Muscle layer of duodenum (tissue), 2 donors: ENCODE measurements around the gene TESMIN.

Source experiments
- H3K27ac ChIP-seq: one replicate; pipeline ENCODE4 v1.7.0; 2013; ENCODE audit warnings: mild to moderate bottlenecking, low read length
- H3K27me3 ChIP-seq: one replicate; pipeline ENCODE4 v1.7.0; 2013; ENCODE audit warnings: low read depth, mild to moderate bottlenecking, control low read depth, low read length
- H3K36me3 ChIP-seq, 2 donors: one replicate each; pipeline ENCODE4 v1.7.0; 2013; ENCODE audit warnings: low read length in 2 of 2, control low read depth in 1 of 2, mild to moderate bottlenecking in 1 of 2; ENCODE audit not compliant: insufficient read depth in 2 of 2, control insufficient read depth in 1 of 2
- H3K4me1 ChIP-seq, 2 donors: one replicate each; pipeline ENCODE4 v1.7.0; 2013; ENCODE audit warnings: low read length in 2 of 2, mild to moderate bottlenecking in 2 of 2, control low read depth in 1 of 2, moderate library complexity in 1 of 2; ENCODE audit not compliant: insufficient read depth in 2 of 2, control insufficient read depth in 1 of 2
- H3K4me3 ChIP-seq, 2 donors: one replicate each; pipeline ENCODE4 v1.7.0; 2013; ENCODE audit warnings: low read length in 2 of 2, low read depth in 1 of 2, mild to moderate bottlenecking in 1 of 2
- H3K9me3 ChIP-seq, 2 donors: one replicate each; pipeline ENCODE4 v1.7.0; 2013; ENCODE audit warnings: low read length in 2 of 2, control low read depth in 1 of 2, mild to moderate bottlenecking in 1 of 2; ENCODE audit not compliant: control insufficient read depth in 1 of 2
- donor health status: healthy.

Gene TESMIN

GRCh38 chr11:68678031-68678441 lies 73.3 kb downstream of the TESMIN start:
- H3K27ac ChIP-seq: no peak overlapping the region
- H3K4me1 ChIP-seq: no peaks in the 10 kb centered on the region
- H3K36me3 ChIP-seq: no peaks in the 10 kb centered on the region
- peaks cover under 1% of the 10 kb centered on the region for H3K27me3 ChIP-seq
- no peak overlapping the region for H3K4me3 ChIP-seq
- H3K9me3 ChIP-seq: peaks cover 3 to 5% of the 10 kb centered on the region in 2 donors

GRCh38 chr11:68677432-68677831 lies 73.9 kb downstream of the TESMIN start:
- Histone ChIP-seq H3K4me1 (no peaks in the 10 kb centered on the region), H3K27ac (no peak overlapping the region), H3K36me3 (no peaks in the 10 kb centered on the region), H3K27me3 (no peaks in the 10 kb centered on the region), H3K4me3 (no peak overlapping the region), H3K9me3 (peaks cover 3 to 5% of the 10 kb centered on the region in 2 donors)

GRCh38 chr11:68674461-68674860 lies 76.9 kb downstream of the TESMIN start:
- no peak overlapping the region for H3K4me3 ChIP-seq
- no peak overlapping the region for H3K27ac ChIP-seq
- H3K4me1 ChIP-seq: no peaks in the 10 kb centered on the region
- no peaks in the 10 kb centered on the region for H3K27me3 ChIP-seq
- H3K9me3 ChIP-seq: peaks cover 3 to 5% of the 10 kb centered on the region in 2 donors
- no peaks in the 10 kb centered on the region for H3K36me3 ChIP-seq

- Histone ChIP-seq H3K4me3 (no peak overlapping the region), H3K27me3 (no peaks in the 10 kb centered on the region), H3K9me3 (peaks cover 3 to 5% of the 10 kb centered on the region in 2 donors), H3K36me3 (no peaks in the 10 kb centered on the region), H3K27ac (no peak overlapping the region), H3K4me1 (no peaks in the 10 kb centered on the region)
These were observed 77.3 kb downstream of the TESMIN start for GRCh38 chr11:68673991-68674390.

GRCh38 chr11:68673306-68673945 lies 77.9 kb downstream of the TESMIN start:
- Histone ChIP-seq H3K27ac (no peak overlapping the region), H3K27me3 (no peaks in the 10 kb centered on the region), H3K36me3 (no peaks in the 10 kb centered on the region), H3K4me1 (no peaks in the 10 kb centered on the region), H3K9me3 (peaks cover 3 to 5% of the 10 kb centered on the region in 2 donors), H3K4me3 (no peak overlapping the region)

- Histone ChIP-seq H3K9me3 (peaks cover 3 to 5% of the 10 kb centered on the region in 2 donors), H3K27ac (no peak overlapping the region), H3K27me3 (no peaks in the 10 kb centered on the region), H3K4me1 (no peaks in the 10 kb centered on the region), H3K4me3 (no peak overlapping the region), H3K36me3 (no peaks in the 10 kb centered on the region)
These were observed 80.9 kb downstream of the TESMIN start for GRCh38 chr11:68670208-68670992.

GRCh38 chr11:68669301-68670090 lies 81.8 kb downstream of the TESMIN start:
- Histone ChIP-seq H3K27me3 (no peaks in the 10 kb centered on the region), H3K36me3 (no peaks in the 10 kb centered on the region), H3K9me3 (peaks cover 3 to 5% of the 10 kb centered on the region in 2 donors), H3K4me1 (no peaks in the 10 kb centered on the region), H3K4me3 (no peak overlapping the region), H3K27ac (no peak overlapping the region)

- Histone ChIP-seq H3K4me1 (no peaks in the 10 kb centered on the region), H3K9me3 (no peaks in the 10 kb centered on the region), H3K27ac (no peak overlapping the region), H3K4me3 (no peak overlapping the region), H3K36me3 (no peaks in the 10 kb centered on the region), H3K27me3 (no peaks in the 10 kb centered on the region)
These were observed 83.5 kb downstream of the TESMIN start for GRCh38 chr11:68667511-68668500.

GRCh38 chr11:68666849-68667248 lies 84.5 kb downstream of the TESMIN start:
- Histone ChIP-seq H3K36me3 (no peaks in the 10 kb centered on the region), H3K4me3 (no peak overlapping the region), H3K4me1 (no peaks in the 10 kb centered on the region), H3K9me3 (no peaks in the 10 kb centered on the region), H3K27me3 (no peaks in the 10 kb centered on the region), H3K27ac (no peak overlapping the region)

- H3K27me3 ChIP-seq: no peaks in the 10 kb centered on the region
- H3K4me3 ChIP-seq: no peak overlapping the region
- H3K27ac ChIP-seq: no peak overlapping the region
- no peaks in the 10 kb centered on the region for H3K9me3 ChIP-seq
- H3K36me3 ChIP-seq: no peaks in the 10 kb centered on the region
- no peaks in the 10 kb centered on the region for H3K4me1 ChIP-seq
These were observed 85.9 kb downstream of the TESMIN start for GRCh38 chr11:68665436-68665835.
